Thoracic aorta (tissue), 2 donors: Measurements from ENCODE around the gene SH2D5. TPM values are rescaled to one million over a fixed set of nuclear protein-coding genes. Genes with fewer than 3 reads are reported as not detected.

Experiments used
- ATAC-seq: fragments of 150-250 bp; one replicate; pipeline ENCODE4 v1.8.0; 2017; ENCODE audit warnings: low read depth; ENCODE audit not compliant: insufficient number of reproducible peaks, low FRiP score
- DNase-seq: peaks from one replicate; pipeline ENCODE4 v3.0.0-alpha.2; 2020; ENCODE audit warnings: low spot score
- H3K27ac ChIP-seq, 2 donors: fragments of 200-600 bp; sonication (generic); 1 replicate in 1 of 2; 2 replicates in 1 of 2; pipeline ENCODE4 v1.5.1; 2016; ENCODE audit warnings: mild to moderate bottlenecking in 2 of 2, moderate library complexity in 2 of 2
- H3K27me3 ChIP-seq: fragments of 200-600 bp; sonication (generic); replicated peaks from 2 replicates; pipeline ENCODE4 v1.6.0; 2016; ENCODE audit warnings: mild to moderate bottlenecking; ENCODE audit not compliant: insufficient read depth
- H3K36me3 ChIP-seq: fragments of 200-600 bp; sonication (generic); one replicate; pipeline ENCODE4 v1.5.1; 2016
- H3K4me1 ChIP-seq, 2 donors: fragments of 200-600 bp; sonication (generic); 1 replicate in 1 of 2; 2 replicates in 1 of 2; pipeline versions ENCODE4 v1.5.1 to v1.6.0; 2016; ENCODE audit warnings: low read depth in 2 of 2, mild to moderate bottlenecking in 1 of 2; ENCODE audit not compliant: control insufficient read depth in 1 of 2
- H3K4me3 ChIP-seq: fragments of 200-600 bp; sonication (generic); 2 replicates; pipeline ENCODE4 v1.5.1; 2016; ENCODE audit warnings: mild to moderate bottlenecking
- H3K9me3 ChIP-seq: fragments of 200-600 bp; sonication (generic); 2 replicates; pipeline ENCODE4 v1.5.1; 2016
- CTCF ChIP-seq: fragments of 200-600 bp; sonication (generic); IDR thresholded peaks from one replicate; pipeline ENCODE4 v1.5.1; 2019; ENCODE audit warnings: antibody characterized with exemption
- total RNA-seq, 2 donors: library from RNA; depleted of rRNA; stranded (reverse); fragments of >200 nt; gene quantifications; one replicate each; pipeline versions ENCODE4 v1.1.0 to v1.2.3, GENCODE V29; 2016

SH2D5 gene
- total RNA-seq, 2 donors from 2014 or later = 0.41 TPM; not detected in 1

- DNase-seq (no peak), ATAC-seq (no peak)
- Histone ChIP-seq H3K27ac (no peak overlapping the region), H3K36me3 (no peaks in the 10 kb centered on the region), H3K4me1 (no peaks in the 10 kb centered on the region), H3K4me3 (no peak overlapping the region), H3K9me3 (no peaks in the 10 kb centered on the region), H3K27me3 (no peaks in the 10 kb centered on the region)
- TF ChIP-seq CTCF = no peak
These were observed 21.0 kb downstream of the SH2D5 start for GRCh38 chr1:20711285-20712214.

DNA sequence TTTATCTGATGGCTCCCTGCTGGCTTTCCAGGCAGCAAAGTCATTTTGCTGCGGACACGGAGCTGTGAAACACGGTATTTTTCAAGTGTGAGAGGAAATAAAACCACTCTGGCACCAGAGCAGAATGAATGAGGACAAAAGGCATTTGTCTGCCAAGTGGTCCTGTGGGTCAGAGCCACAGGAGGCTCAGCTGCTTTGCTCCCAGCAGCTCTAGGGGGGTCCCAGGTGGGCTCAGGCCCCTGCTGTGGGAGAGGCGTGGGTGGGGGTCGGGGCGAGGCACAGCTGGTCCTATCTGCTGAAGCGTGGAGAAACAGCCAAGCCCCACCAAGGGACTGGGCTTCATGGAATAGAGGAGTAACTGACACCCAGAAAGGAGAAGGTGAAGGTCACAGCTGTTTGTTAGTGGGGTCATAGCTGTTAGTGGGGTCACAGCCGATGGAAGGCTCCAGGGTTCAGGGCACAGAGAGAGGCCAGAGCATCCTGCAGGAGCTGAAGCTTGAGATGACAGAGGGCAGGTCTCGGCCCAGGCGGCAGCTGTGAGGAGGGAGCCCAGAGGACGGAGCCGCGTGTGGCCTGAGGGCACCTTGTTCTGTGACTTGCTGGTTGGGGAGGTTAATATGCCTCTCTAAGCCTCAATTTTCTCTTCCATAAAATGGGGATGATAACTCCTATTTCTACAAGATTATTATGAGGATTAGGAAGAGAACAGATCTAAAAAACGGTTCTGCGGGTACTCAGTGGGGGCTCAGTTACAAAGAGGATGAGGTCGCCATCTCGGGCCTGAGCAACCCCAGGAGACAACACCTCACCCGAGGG, 21.8 kb downstream of the SH2D5 start:
- no peak for ATAC-seq
- Histone ChIP-seq H3K27me3 (no peaks in the 10 kb centered on the region), H3K4me3 (no peak overlapping the region), H3K36me3 (no peaks in the 10 kb centered on the region), H3K4me1 (no peaks in the 10 kb centered on the region), H3K27ac (no peak overlapping the region), H3K9me3 (no peaks in the 10 kb centered on the region)
- no peak for TF ChIP-seq CTCF
- no peak for DNase-seq

GRCh38 chr1:20709868-20710267, 22.6 kb downstream of the SH2D5 start:
- TF ChIP-seq CTCF = no peak
- Histone ChIP-seq H3K27ac (no peak overlapping the region), H3K4me1 (no peaks in the 10 kb centered on the region), H3K27me3 (no peaks in the 10 kb centered on the region), H3K4me3 (no peak overlapping the region), H3K36me3 (no peaks in the 10 kb centered on the region), H3K9me3 (no peaks in the 10 kb centered on the region)
- ATAC-seq (no peak), DNase-seq (no peak)

GRCh38 chr1:20708891-20709290, 23.6 kb downstream of the SH2D5 start:
- no peaks in the 10 kb centered on the region for H3K9me3 ChIP-seq
- no peak overlapping the region for H3K4me3 ChIP-seq
- H3K36me3 ChIP-seq = no peaks in the 10 kb centered on the region
- DNase-seq (no peak), ATAC-seq (no peak)
- H3K27ac ChIP-seq = no peak overlapping the region
- no peaks in the 10 kb centered on the region for H3K27me3 ChIP-seq
- no peaks in the 10 kb centered on the region for H3K4me1 ChIP-seq
- TF ChIP-seq CTCF = no peak

DNA sequence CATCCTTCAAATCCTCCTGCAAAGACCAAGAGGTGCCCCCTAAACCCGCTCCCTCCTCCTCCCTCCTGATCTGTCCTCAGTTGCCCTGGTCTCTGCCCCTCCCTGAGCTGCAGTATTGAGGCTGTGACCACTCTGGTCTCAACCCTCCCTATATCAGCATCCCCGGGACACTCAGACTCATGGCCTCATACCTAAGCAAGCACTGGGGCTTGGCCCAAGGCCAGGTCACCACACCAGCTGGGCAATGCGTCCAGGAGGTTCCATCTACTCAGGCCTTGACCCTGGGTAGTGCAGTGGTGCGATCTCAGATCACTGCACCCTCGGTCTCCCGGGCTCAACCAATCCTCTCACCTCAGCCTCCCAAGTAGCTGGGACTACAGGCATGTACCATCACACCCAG, 24.4 kb downstream of the SH2D5 start:
- ATAC-seq (no peak), DNase-seq (no peak)
- H3K4me3 ChIP-seq = no peak overlapping the region
- no peaks in the 10 kb centered on the region for H3K36me3 ChIP-seq
- H3K27ac ChIP-seq = no peak overlapping the region
- H3K27me3 ChIP-seq = no peaks in the 10 kb centered on the region
- TF ChIP-seq CTCF = no peak
- H3K9me3 ChIP-seq = no peaks in the 10 kb centered on the region
- H3K4me1 ChIP-seq = no peaks in the 10 kb centered on the region
